Kidney (tissue), 14 donors: ENCODE data around the gene DDX24. TPM values are rescaled to one million over a fixed set of nuclear protein-coding genes. Genes with fewer than 3 reads are reported as not detected.

Source experiments
- DNase-seq, 5 donors: peaks; one replicate each; pipeline ENCODE4 v3.0.0-alpha.2; 2013 to 2020
- FAIRE-seq: peaks from 2 replicates; lab custom pipeline; 2012; peaks lifted over from hg19 to GRCh38; lab: Jason Lieb, UNC
- H3K27ac ChIP-seq, 2 donors: one replicate each; pipeline ENCODE4 v1.7.0; 2013; ENCODE audit warnings: low read depth in 2 of 2, low read length in 2 of 2, inconsistent platforms in 1 of 2
- H3K27me3 ChIP-seq: one replicate; pipeline ENCODE4 v1.7.1; 2013; ENCODE audit warnings: low read length, inconsistent platforms; ENCODE audit not compliant: control insufficient read depth, insufficient read depth
- H3K36me3 ChIP-seq, 3 donors: one replicate each; pipeline versions ENCODE4 v1.7.0 to v1.7.1; 2013; ENCODE audit warnings: low read length in 3 of 3, control low read depth in 1 of 3, inconsistent platforms in 1 of 3; ENCODE audit not compliant: insufficient read depth in 3 of 3, control insufficient read depth in 2 of 3
- H3K4me1 ChIP-seq, 3 donors: one replicate each; pipeline versions ENCODE4 v1.7.0 to v1.7.1; 2013; ENCODE audit warnings: low read length in 3 of 3, inconsistent platforms in 1 of 3, low read depth in 1 of 3; ENCODE audit not compliant: control insufficient read depth in 2 of 3, insufficient read depth in 2 of 3
- H3K4me3 ChIP-seq, 3 donors: one replicate each; pipeline versions ENCODE4 v1.7.0 to v1.8.1; 2013; ENCODE audit warnings: low read length in 3 of 3, control low read depth in 1 of 3, inconsistent platforms in 1 of 3
- H3K9ac ChIP-seq, 3 donors: one replicate each; pipeline versions ENCODE4 v1.7.0 to v1.7.1; 2013; ENCODE audit warnings: low read length in 3 of 3, control low read depth in 1 of 3, inconsistent platforms in 1 of 3
- H3K9me3 ChIP-seq, 3 donors: one replicate each; pipeline versions ENCODE4 v1.7.0 to v1.7.1; 2013; ENCODE audit warnings: low read length in 3 of 3, control low read depth in 1 of 3, inconsistent platforms in 1 of 3; ENCODE audit not compliant: control insufficient read depth in 2 of 3, insufficient read depth in 1 of 3
- intact Hi-C: fragments of 100-400 bp; cut with DNase I; formaldehyde crosslinking; loops from one replicate; pipeline ENCODE4 v1.11.1; 2022
- polyA plus RNA-seq: library from polyadenylated mRNA; stranded (reverse); fragments of 350-450 nt; fragmentation: Illumina TruSeq; extraction: RNeasy Lipid Tissue Mini Kit (QIAGEN cat#74804); gene quantifications from one replicate; pipeline ENCODE4 v1.2.3, GENCODE V29; 2014; ENCODE audit warnings: low read depth, low replicate concordance; ENCODE audit not compliant: insufficient read depth
- total RNA-seq: library from RNA; stranded (reverse); fragmentation: NEBNext Ultra II Directional; extraction: Animal tissue kit (Norgen Biotek cat#: 25700); gene quantifications from one replicate; pipeline ENCODE4 v1.2.1, GENCODE V29; 2021
- TF ChIP-seq, protein P1 (sequence below): IDR thresholded peaks from 3 replicates; pipeline ENCODE4 v1.5.1; 2012; ENCODE audit warnings: mild to moderate bottlenecking, moderate library complexity, borderline replicate concordance; ENCODE audit not compliant: insufficient read depth; ENCODE audit errors: extremely low read depth
- donor health status: control.
- donor health status: control.
- donor health status: control.
- donor health status: control.
- donor health status: control.
- donor health status: DM: yes; HTN: yes; CAD: no.
- donor health status: Normal renal cell carcinoma (clear cell type).

Gene DDX24
- total and polyA plus RNA-seq, 2 donors from 2014 or later, result 139 to 193 TPM

DNA sequence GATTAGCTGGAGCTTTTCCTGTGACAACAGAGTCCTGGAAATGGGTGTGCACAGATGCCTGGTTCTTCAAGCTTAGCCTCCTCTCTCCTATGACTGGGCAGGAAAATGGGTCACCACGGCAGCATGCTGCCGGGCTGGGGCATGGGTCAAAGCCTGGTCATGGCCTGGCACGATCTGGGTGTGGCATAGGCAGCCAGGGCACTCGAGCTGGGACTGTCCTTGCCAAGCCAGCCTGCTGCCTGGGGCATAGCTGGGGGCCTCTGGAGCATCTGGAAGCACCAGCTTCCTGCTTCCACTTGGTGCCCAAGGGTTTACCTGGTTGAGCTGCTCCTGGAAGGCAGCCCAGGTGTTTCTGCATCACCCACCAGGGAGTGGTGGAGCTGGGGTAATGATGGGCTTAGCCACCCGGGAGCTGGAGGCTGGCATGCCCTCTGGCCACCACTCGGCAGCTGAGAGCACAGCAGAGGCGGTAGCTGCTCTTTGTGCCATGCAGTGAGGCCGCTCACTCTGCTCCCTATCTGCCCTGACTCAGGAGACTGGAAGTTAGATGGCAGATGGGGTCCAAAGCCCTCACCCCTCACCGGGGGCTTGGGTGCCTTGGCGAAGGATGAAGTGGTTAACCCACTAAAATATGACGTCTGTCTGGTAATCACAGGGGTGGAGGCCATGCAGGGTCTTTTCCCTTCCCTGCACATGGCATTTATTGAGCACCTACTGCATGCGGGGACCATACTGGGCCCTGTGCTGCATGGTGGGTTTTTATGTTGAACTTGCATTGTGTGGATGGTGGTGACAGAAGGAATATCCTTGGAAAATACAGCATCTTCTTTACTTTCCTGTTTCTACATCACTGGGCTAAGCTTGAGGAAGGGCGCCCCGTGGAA lies 53.2 kb downstream of the DDX24 start:
- Histone ChIP-seq H3K27ac (no peak overlapping the region), H3K4me1 (no peaks in the 10 kb centered on the region), H3K27me3 (no peaks in the 10 kb centered on the region), H3K9ac (no peak overlapping the region), H3K9me3 (no peaks in the 10 kb centered on the region), H3K36me3 (no peaks in the 10 kb centered on the region), H3K4me3 (no peak overlapping the region)
- intact Hi-C loops, result no loop called here
- TF ChIP-seq, protein P1, sequence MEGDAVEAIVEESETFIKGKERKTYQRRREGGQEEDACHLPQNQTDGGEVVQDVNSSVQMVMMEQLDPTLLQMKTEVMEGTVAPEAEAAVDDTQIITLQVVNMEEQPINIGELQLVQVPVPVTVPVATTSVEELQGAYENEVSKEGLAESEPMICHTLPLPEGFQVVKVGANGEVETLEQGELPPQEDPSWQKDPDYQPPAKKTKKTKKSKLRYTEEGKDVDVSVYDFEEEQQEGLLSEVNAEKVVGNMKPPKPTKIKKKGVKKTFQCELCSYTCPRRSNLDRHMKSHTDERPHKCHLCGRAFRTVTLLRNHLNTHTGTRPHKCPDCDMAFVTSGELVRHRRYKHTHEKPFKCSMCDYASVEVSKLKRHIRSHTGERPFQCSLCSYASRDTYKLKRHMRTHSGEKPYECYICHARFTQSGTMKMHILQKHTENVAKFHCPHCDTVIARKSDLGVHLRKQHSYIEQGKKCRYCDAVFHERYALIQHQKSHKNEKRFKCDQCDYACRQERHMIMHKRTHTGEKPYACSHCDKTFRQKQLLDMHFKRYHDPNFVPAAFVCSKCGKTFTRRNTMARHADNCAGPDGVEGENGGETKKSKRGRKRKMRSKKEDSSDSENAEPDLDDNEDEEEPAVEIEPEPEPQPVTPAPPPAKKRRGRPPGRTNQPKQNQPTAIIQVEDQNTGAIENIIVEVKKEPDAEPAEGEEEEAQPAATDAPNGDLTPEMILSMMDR, result no peak
- FAIRE-seq (no peak), DNase-seq (no peak)

DNA sequence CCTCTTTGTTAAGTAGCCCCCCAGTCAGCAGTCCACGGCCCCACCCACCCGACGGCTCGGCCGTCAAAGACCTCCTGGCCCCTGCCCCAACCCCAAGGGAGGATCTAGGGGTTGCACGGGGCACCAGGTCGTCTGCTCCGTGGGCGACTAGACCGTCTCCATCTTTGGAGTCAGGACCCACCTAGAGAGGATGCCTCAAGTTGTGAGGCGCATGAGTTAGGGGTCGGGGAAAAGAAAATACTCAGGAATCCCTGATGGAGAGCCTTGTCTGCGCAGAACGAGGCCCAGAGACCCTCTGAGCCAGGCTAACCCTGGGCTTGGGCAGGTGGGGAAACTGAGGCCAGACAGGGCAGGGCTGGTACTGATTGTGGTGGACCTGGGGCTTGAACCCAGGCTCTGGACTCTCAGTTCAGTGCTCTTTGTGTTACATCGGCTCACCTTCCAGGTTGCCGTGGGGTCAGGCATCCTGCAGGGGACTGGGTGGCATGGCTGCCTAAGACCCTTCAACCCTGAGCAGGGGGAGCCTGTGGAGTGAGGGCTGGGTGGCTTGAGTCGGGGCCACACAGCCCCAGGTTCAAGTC lies 54.0 kb downstream of the DDX24 start:
- Histone ChIP-seq H3K9me3 (no peaks in the 10 kb centered on the region), H3K4me3 (peak overlapping the region in 2 of 3 donors; percentile 16 to 51), H3K27me3 (no peaks in the 10 kb centered on the region), H3K36me3 (no peaks in the 10 kb centered on the region), H3K9ac (peak overlapping the region in 1 of 3 donors; percentile 19), H3K4me1 (no peaks in the 10 kb centered on the region), H3K27ac (no peak overlapping the region)
- DNase-seq, result no peak
- FAIRE-seq, result no peak
- TF ChIP-seq, protein P1, result no peak
- intact Hi-C loops, result no loop called here

DNA sequence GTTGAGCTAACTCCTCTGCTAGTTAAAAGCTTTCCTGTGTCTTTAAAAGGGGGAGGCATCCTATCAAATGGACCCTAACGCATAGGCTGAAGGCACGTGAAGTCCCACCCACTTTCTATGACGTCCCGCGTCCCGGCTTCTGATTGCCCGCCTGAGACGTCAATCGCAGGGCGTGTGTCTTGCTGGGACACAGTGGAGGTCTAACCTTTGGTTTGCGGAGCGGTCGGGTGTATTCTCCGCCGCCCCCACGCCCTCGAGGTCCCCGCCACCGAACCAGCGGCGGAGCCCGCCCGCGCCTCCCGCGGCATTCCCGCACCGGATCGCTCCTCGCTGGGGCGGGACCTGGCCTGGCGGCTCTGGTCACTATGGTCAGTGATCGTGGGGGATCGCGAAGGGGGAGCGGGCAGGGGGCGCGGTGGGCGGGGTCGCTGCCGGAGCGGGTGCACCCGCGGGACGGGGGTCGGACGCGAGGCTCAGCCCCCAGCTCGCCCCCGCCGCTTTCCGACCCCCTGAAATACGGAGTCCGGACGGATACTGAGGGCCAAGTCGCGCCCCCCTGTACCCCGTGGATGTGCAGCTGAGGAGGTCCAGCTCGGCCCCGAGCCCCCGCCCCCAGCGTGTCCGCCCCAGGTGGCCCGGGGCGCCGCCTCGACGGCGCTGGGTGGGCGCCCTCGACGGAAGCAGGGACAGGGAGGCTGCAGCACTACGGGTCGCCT lies 54.7 kb downstream of the DDX24 start, which contains the start of gene OTUB2:
Gene OTUB2, plus strand, starts transcription at position 168 of the 716 bp plus-strand sequence. Its CDS starts 198 bp downstream, at position 366.
- FAIRE-seq (peak; percentile 98), DNase-seq (peak; percentile 98 to 100 (median 99))
- H3K36me3 ChIP-seq, result no peaks in the 10 kb centered on the region
- peak within 1 kb of the TSS in 1 of 3 donors; percentile 19 for H3K9ac ChIP-seq
- H3K27me3 ChIP-seq, result no peaks in the 10 kb centered on the region
- intact Hi-C loops, result no loop called here
- TF ChIP-seq, protein P1, result no peak
- H3K9me3 ChIP-seq, result no peaks in the 10 kb centered on the region
- no peak within 1 kb of the TSS for H3K27ac ChIP-seq
- peak within 1 kb of the TSS; percentile 13 to 51 (median 21) for H3K4me3 ChIP-seq
- no peaks in the 10 kb centered on the region for H3K4me1 ChIP-seq
